C4-2B (cell line): ENCODE results near the gene VCPKMT.

ENCODE experiments used
- H3K27ac ChIP-seq: fragments of 450-650 bp; 2 replicates; pipeline ENCODE4 v1.5.1; 2017
- CTCF ChIP-seq: fragments of 450-650 bp; conservative IDR thresholded peaks from 2 replicates; pipeline ENCODE4 v1.5.1; 2017; ENCODE audit warnings: mild to moderate bottlenecking
- ZFX ChIP-seq: fragments of 450-650 bp; IDR thresholded peaks from 2 replicates; pipeline ENCODE4 v1.6.1; 2017

Gene VCPKMT

GRCh38 chr14:50116181-50116956, at the start of gene VCPKMT:
VCPKMT (minus strand) TSS chr14:50116572; CDS start chr14:50116552, 20 bp downstream.
- peak; percentile 35; the same call in 1 of the 2 replicates for TF ChIP-seq ZFX
- no peak for TF ChIP-seq CTCF

GRCh38 chr14:50156111-50156510, 39.7 kb upstream of the VCPKMT start:
- TF ChIP-seq CTCF (no peak), ZFX (no peak)
- H3K27ac ChIP-seq = no peak overlapping the region

More at GRCh38 chr14:50116181-50116956, at the start of gene VCPKMT:
- peak within 1 kb of the TSS; percentile 73 for H3K27ac ChIP-seq

GRCh38 chr14:50148799-50149198, 32.4 kb upstream of the VCPKMT start:
- TF ChIP-seq CTCF (no peak), ZFX (no peak)
- no peak overlapping the region for H3K27ac ChIP-seq

- no peak overlapping the region for H3K27ac ChIP-seq
These were observed 22.8 kb upstream of the VCPKMT start for GRCh38 chr14:50139192-50139591.

GRCh38 chr14:50127802-50128201, 11.4 kb upstream of the VCPKMT start:
- TF ChIP-seq CTCF = no peak
- TF ChIP-seq ZFX = no peak
- no peak overlapping the region for H3K27ac ChIP-seq

More at GRCh38 chr14:50139192-50139591, 22.8 kb upstream of the VCPKMT start:
- TF ChIP-seq CTCF (no peak), ZFX (no peak)

- H3K27ac ChIP-seq = no peak overlapping the region
- TF ChIP-seq ZFX (no peak), CTCF (no peak)
These were observed 6.7 kb upstream of the VCPKMT start for GRCh38 chr14:50123062-50123461.

- no peak overlapping the region for H3K27ac ChIP-seq
- TF ChIP-seq CTCF (no peak), ZFX (no peak)
These were observed 5.9 kb upstream of the VCPKMT start for GRCh38 chr14:50122291-50122690.
